Heart right ventricle (tissue), 16 donors: ENCODE measurements around the gene EXOSC9. TPM values are rescaled to one million over a fixed set of nuclear protein-coding genes. Genes with fewer than 3 reads are reported as not detected.

Source experiments
- ATAC-seq, 8 donors: fragments of 200-7000 bp; cut with Tn5 transposase; one replicate each; pipeline ENCODE4 v1.9.1; 2020; ENCODE audit warnings: mild to moderate bottlenecking in 8 of 8, moderate library complexity in 8 of 8, moderate number of reproducible peaks in 1 of 8
- DNase-seq, 2 donors: peaks; one replicate each; pipeline ENCODE4 v3.0.0-alpha.2; 2020
- H3K27ac ChIP-seq, 10 donors: fragments of 200-600 bp; sonication (generic) in 2 of 10; one replicate each; pipeline versions ENCODE4 v1.5.0 to v1.8.0; 2020 to 2022; ENCODE audit warnings: mild to moderate bottlenecking in 3 of 10
- H3K27me3 ChIP-seq, 7 donors: fragments of 200-600 bp; one replicate each; pipeline ENCODE4 v1.8.0; 2021 to 2022; ENCODE audit warnings: mild to moderate bottlenecking in 2 of 7
- H3K36me3 ChIP-seq, 9 donors: fragments of 200-600 bp; sonication (generic) in 1 of 9; one replicate each; pipeline versions ENCODE4 v1.5.0 to v1.8.0; 2020 to 2022; ENCODE audit warnings: mild to moderate bottlenecking in 2 of 9
- H3K4me1 ChIP-seq, 9 donors: fragments of 200-600 bp; sonication (generic) in 1 of 9; one replicate each; pipeline versions ENCODE4 v1.5.0 to v1.8.0; 2020 to 2022; ENCODE audit warnings: mild to moderate bottlenecking in 4 of 9
- H3K4me3 ChIP-seq, 10 donors: fragments of 200-600 bp; sonication (generic) in 2 of 10; one replicate each; pipeline versions ENCODE4 v1.5.0 to v1.8.0; 2020 to 2022; ENCODE audit warnings: mild to moderate bottlenecking in 7 of 10, moderate library complexity in 2 of 10
- H3K9me3 ChIP-seq, 11 donors: fragments of 200-600 bp in 10 of 11; sonication (generic) in 2 of 11; one replicate each; pipeline versions ENCODE4 v1.5.0 to v1.8.0; 2013 to 2022; ENCODE audit warnings: mild to moderate bottlenecking in 2 of 11, control low read depth in 1 of 11, moderate library complexity in 1 of 11
- WGBS, 2 donors: extraction: QIAGEN DNeasy Blood & Tissue Kit; methylation state at CpG; one replicate each; pipeline ENCODE4 v1.1.7; 2013; ENCODE audit warnings: inconsistent platforms in 1 of 2; 5-methylcytosine and 5-hydroxymethylcytosine counted together
- intact Hi-C, 10 donors: fragments of 100-400 bp; cut with DNase I; formaldehyde crosslinking; loops; one replicate each; pipeline versions ENCODE4 v1.11.1 to v1.14.2; 2022
- polyA plus RNA-seq, 2 donors: library from polyadenylated mRNA; stranded (reverse); fragments of 200-250 nt; gene quantifications; one replicate each; pipeline ENCODE4 v1.2.3, GENCODE V29; 2013
- total RNA-seq, 10 donors: library from RNA; stranded (reverse); fragmentation: NEBNext Ultra II Directional in 3 of 10; extraction: Animal tissue kit (Norgen Biotek cat#: 25700) in 3 of 10; gene quantifications; one replicate each; pipeline versions ENCODE4 v1.2.1 to v1.2.4, GENCODE V29; 2021 to 2023
- TF ChIP-seq, protein P1 (sequence below), 9 donors: fragments of 200-600 bp; sonication (generic) in 2 of 9; IDR thresholded peaks; one replicate each; pipeline versions ENCODE4 v1.5.0 to v1.8.0; 2021 to 2022; ENCODE audit warnings: antibody characterized with exemption in 9 of 9, mild to moderate bottlenecking in 5 of 9, moderate library complexity in 1 of 9
- donor health status: Arrhythmogenic right ventricular cardiomyopathy.
- donor health status: ischemic (EF 13 %, LVEDD 7.1; RV severe dilation, severe dysfunction).
- donor health status: healthy with polysubstance abuse.
- donor health status: DM: no; HTN: yes; CAD: no.
- donor health status: DM: no; HTN: no; CAD: no.
- donor health status: ischemic (EF 25% LVEDD 6.9; RV normal size, moderate dysfunction).
- donor health status: ischemic (EF 25% LVEDD 5.7; RV mildly dilated, moderate dysfunction).
- donor health status: healthy.
- donor health status: DM: yes; HTN: yes; CAD: no.
- donor health status: Ischemic cardiomyopathy.
- donor health status: ischemic (EF 35%, LVEDD 5.7; RV mildly dilated, moderate dysfunction).
- donor health status: nonischemic (EF 11% LVEDD 7.7; RV severe dilation, severe dysfunction).
- donor health status: DM: yes; HTN: yes; CAD: no.
- donor health status: PGD.
- donor health status: ischemic (EF 29% LVEDD 5.4; RV normal size, mild dysfunction).
- donor health status: nonischemic (EF 23%, LVEDD 6.1; RV moderate dilation, normal function).

The EXOSC9 gene
- total and polyA plus RNA-seq, 12 donors: 10.7 to 29.2 (median 14.0) TPM

DNA sequence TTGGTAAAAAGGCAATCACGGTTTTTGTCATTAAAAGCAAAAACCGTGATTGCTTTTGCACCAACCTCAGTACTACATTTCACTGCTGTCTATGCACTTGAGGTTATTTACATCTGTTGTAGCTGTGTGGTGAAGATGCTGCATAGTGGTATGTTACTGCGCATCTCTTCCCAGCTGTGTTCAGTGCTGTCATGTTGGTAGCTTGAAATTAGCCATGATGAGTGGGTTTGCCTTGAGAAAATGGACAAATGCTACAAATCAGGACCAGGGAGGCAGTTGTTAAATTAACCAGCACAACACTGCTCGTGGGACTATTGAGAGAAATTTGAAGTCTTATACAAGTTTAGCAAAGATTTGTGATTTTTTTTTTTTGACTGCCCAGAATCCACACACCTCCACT is 34.0 kb upstream of the EXOSC9 start:
- 92 to 93% methylated on average over 4 of the region's 4 CpGs for WGBS, 2 donors

DNA sequence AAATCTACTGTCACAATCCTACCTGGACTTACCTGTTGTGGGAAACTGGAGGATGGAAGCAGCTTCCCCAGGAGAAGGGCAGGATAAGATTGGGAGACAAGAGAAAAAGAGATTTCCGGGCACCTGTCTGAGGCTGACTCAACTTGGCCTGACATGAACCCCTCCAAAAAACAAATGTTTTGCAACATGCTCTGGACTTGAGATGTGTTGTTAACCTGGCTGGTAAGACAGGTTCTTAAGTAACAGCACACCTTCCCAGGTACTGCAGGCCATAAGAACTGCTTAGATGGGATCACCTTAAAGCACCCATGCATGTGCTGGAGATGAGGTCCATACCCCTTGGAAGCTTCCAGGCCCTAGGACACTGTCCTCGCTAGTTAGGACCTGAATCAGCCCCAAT is 31.8 kb upstream of the EXOSC9 start:
- TF ChIP-seq, protein P1, sequence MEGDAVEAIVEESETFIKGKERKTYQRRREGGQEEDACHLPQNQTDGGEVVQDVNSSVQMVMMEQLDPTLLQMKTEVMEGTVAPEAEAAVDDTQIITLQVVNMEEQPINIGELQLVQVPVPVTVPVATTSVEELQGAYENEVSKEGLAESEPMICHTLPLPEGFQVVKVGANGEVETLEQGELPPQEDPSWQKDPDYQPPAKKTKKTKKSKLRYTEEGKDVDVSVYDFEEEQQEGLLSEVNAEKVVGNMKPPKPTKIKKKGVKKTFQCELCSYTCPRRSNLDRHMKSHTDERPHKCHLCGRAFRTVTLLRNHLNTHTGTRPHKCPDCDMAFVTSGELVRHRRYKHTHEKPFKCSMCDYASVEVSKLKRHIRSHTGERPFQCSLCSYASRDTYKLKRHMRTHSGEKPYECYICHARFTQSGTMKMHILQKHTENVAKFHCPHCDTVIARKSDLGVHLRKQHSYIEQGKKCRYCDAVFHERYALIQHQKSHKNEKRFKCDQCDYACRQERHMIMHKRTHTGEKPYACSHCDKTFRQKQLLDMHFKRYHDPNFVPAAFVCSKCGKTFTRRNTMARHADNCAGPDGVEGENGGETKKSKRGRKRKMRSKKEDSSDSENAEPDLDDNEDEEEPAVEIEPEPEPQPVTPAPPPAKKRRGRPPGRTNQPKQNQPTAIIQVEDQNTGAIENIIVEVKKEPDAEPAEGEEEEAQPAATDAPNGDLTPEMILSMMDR (IDR thresholded peaks at IDR 0.05): no peak
- intact Hi-C loops: no loop called here
- Histone ChIP-seq H3K27ac (no peak overlapping the region), H3K27me3 (peaks cover 7 to 65% (median 26%) of the 10 kb centered on the region in 7 donors), H3K9me3 (no peaks in the 10 kb centered on the region), H3K4me3 (no peak overlapping the region), H3K36me3 (no peaks in the 10 kb centered on the region), H3K4me1 (peaks cover 0 to 12% (median 9%) of the 10 kb centered on the region in 9 donors)
- 95 to 100% methylated on average over 2 of the region's 2 CpGs for WGBS, 2 donors
- DNase-seq (no peak), ATAC-seq (no peak)

More for the DNA sequence above, 34.0 kb upstream of the EXOSC9 start:
- Histone ChIP-seq H3K4me1 (peaks cover 0 to 14% (median 10%) of the 10 kb centered on the region in 9 donors), H3K9me3 (no peaks in the 10 kb centered on the region), H3K36me3 (no peaks in the 10 kb centered on the region), H3K4me3 (no peak overlapping the region), H3K27me3 (peaks cover 7 to 86% (median 46%) of the 10 kb centered on the region in 7 donors), H3K27ac (no peak overlapping the region)
- no peak for DNase-seq
- TF ChIP-seq, protein P1 (IDR thresholded peaks at IDR 0.05): no peak
- intact Hi-C loops: no loop called here
- ATAC-seq: no peak

DNA sequence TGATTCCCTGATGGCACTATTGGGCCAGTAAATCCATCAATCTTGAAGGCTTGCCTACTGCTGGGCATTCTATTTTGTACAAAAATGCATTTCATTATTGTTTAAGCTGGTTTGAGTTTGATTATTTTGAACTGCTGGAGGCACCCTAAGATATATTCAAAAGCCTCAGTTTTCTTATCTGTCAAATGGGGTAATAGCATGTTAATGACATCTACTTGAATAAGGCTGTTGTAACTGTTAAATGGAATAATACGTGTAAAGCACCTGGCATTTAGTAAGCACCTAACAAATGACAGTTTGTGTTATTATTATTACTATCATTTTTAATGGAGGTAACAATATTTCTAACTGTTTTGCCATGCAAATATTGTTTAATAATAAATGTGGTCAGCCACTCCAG is 29.3 kb upstream of the EXOSC9 start:
- Histone ChIP-seq H3K27ac (no peak overlapping the region), H3K4me1 (no peaks in the 10 kb centered on the region), H3K27me3 (peaks cover 0 to 40% (median 11%) of the 10 kb centered on the region in 7 donors), H3K9me3 (no peaks in the 10 kb centered on the region), H3K36me3 (no peaks in the 10 kb centered on the region), H3K4me3 (no peak overlapping the region)
- ATAC-seq (no peak), DNase-seq (no peak)
- 90% methylated on average over 1 of the region's 1 CpG for WGBS, 2 donors
- TF ChIP-seq, protein P1 (IDR thresholded peaks at IDR 0.05): no peak
- intact Hi-C loops: no loop called here

DNA sequence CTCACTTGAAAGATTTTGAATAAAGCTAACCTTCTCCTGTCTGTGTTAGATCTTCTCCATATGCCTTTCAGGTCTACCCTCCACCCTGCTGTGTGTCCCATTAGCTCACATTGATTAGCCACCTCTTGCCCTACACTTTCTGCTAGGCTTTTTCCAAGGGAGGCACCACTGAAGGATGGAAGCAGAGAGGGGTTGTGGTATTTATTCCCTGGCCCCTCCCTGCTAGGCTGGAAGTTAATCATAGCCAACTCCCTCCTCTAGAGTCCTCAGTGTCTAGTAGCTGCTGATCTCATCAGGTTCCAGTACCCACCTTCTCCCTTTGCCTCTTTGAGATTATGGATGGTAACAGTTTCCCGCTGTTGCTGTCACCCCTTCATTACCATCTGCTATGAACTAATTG is 27.2 kb upstream of the EXOSC9 start:
- DNase-seq (no peak), ATAC-seq (no peak)
- WGBS, 2 donors: 90 to 91% methylated on average over 1 of the region's 1 CpG
- Histone ChIP-seq H3K36me3 (no peaks in the 10 kb centered on the region), H3K27me3 (peaks cover 0 to 24% (median 3%) of the 10 kb centered on the region in 7 donors), H3K27ac (no peak overlapping the region), H3K9me3 (no peaks in the 10 kb centered on the region), H3K4me1 (peaks cover 0 to 3% (median 0%) of the 10 kb centered on the region in 9 donors), H3K4me3 (no peak overlapping the region)
- TF ChIP-seq, protein P1 (IDR thresholded peaks at IDR 0.05): no peak
- intact Hi-C loops: no loop called here
